ENCODE results near the gene TPP1.

DNA sequence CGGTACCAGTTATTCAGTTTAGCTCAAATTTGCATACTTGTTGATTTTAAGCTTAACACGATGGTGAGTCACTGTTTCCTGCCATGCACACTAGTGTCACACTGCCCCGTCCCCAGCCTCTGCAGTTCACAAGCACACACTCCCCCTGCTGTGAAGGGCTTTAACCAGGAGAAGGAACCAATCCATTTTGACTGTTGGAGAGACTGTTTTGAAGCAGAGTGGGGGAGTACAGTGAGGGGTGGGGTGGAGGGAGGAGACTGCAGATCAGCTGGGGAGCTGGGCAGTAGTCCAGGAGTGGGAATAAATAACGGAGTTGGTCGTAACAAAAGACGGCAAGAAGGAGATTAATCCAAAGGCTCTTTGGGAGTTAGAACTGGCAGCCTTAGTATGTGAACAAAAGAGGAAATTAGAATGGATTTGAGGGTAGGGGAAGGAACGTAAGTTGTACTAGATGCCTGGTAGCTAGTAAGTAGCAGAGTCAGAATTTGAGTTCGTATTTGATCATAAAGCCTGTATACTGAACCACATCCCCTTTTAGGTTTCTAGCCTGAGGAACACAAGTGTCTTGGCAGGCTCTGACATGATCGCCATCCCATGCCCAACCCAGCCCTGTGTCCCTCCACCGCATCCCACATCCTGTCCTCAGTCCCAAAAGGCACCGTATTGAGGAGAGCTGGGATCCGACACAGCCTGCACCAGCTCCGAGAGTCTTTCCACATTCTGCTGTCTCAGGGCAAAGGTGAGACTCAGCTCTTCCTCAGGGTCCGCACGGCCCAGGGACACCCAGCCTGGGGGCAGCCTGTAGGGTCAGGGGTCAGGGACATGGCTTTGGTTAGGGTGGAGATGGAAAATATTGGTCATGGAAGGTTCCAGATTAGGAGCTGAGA, 862 bp downstream of the TPP1 start:
- TF ChIP-seq, protein P1, sequence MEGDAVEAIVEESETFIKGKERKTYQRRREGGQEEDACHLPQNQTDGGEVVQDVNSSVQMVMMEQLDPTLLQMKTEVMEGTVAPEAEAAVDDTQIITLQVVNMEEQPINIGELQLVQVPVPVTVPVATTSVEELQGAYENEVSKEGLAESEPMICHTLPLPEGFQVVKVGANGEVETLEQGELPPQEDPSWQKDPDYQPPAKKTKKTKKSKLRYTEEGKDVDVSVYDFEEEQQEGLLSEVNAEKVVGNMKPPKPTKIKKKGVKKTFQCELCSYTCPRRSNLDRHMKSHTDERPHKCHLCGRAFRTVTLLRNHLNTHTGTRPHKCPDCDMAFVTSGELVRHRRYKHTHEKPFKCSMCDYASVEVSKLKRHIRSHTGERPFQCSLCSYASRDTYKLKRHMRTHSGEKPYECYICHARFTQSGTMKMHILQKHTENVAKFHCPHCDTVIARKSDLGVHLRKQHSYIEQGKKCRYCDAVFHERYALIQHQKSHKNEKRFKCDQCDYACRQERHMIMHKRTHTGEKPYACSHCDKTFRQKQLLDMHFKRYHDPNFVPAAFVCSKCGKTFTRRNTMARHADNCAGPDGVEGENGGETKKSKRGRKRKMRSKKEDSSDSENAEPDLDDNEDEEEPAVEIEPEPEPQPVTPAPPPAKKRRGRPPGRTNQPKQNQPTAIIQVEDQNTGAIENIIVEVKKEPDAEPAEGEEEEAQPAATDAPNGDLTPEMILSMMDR (optimal IDR thresholded peaks at IDR 0.05 in 1 of 3, IDR thresholded peaks at IDR 0.05 in 1 of 3, conservative IDR thresholded peaks at IDR 0.05 in 1 of 3; ENCODE audit: extremely low read depth in 1 of 3, insufficient read depth in 2 of 3, low read length in 3 of 3): no peak
- no peak for TF ChIP-seq EZH2 (IDR thresholded peaks at IDR 0.05; ENCODE audit: low read length)

Measured in keratinocyte (primary cell).